Peyer's patch (tissue), 4 donors: ENCODE data around the gene EFTUD2. TPM values are rescaled to one million over a fixed set of nuclear protein-coding genes. Genes with fewer than 3 reads are reported as not detected.

ENCODE experiments used
- DNase-seq, 3 donors: peaks; one replicate each; pipeline ENCODE4 v3.0.0-alpha.2; 2017 to 2019
- H3K27ac ChIP-seq, 4 donors: fragments of 200-600 bp; sonication (generic); one replicate each; pipeline ENCODE4 v1.5.1; 2016 to 2019
- H3K27me3 ChIP-seq, 2 donors: fragments of 200-600 bp; sonication (generic); one replicate each; pipeline ENCODE4 v1.5.1; 2019
- H3K36me3 ChIP-seq, 3 donors: fragments of 200-600 bp; sonication (generic); one replicate each; pipeline ENCODE4 v1.5.1; 2016 to 2019
- H3K4me1 ChIP-seq, 4 donors: fragments of 200-600 bp; sonication (generic); one replicate each; pipeline ENCODE4 v1.5.1; 2016 to 2019
- H3K4me3 ChIP-seq, 4 donors: fragments of 200-600 bp; sonication (generic); 1 replicate in 3 of 4; 2 replicates in 1 of 4; pipeline ENCODE4 v1.5.1; 2016 to 2019; ENCODE audit warnings: mild to moderate bottlenecking in 1 of 4
- H3K9me3 ChIP-seq, 4 donors: fragments of 200-600 bp; sonication (generic); one replicate each; pipeline ENCODE4 v1.5.1; 2016 to 2019; ENCODE audit warnings: mild to moderate bottlenecking in 1 of 4
- CTCF ChIP-seq, 6 experiments: fragments of 450-650 bp in 4 of 6; fragments of 200-600 bp in 2 of 6; sonication (generic) in 1 of 6; IDR thresholded peaks; one replicate each; pipeline ENCODE4 v1.5.1; 2017 to 2019; ENCODE audit warnings: antibody characterized with exemption in 6 of 6, mild to moderate bottlenecking in 3 of 6, moderate library complexity in 1 of 6
- POLR2A ChIP-seq, 2 donors: fragments of 450-650 bp; IDR thresholded peaks; one replicate each; pipeline ENCODE4 v1.5.1; 2017; ENCODE audit warnings: antibody characterized with exemption in 2 of 2, mild to moderate bottlenecking in 2 of 2, moderate library complexity in 2 of 2
- total RNA-seq, 4 donors: library from RNA; depleted of rRNA; stranded (reverse); fragments of >200 nt; gene quantifications; one replicate each; pipeline ENCODE4 v1.1.0, GENCODE V29; 2016

EFTUD2 gene
- total RNA-seq, 4 donors from 2014 or later, result 43.3 to 176 (median 69.8) TPM

GRCh38 chr17:44933824-44934744 is 34.8 kb upstream of the EFTUD2 start:
- TF ChIP-seq POLR2A (IDR thresholded peaks at IDR 0.05) (no peak), CTCF (IDR thresholded peaks at IDR 0.05) (no peak)
- Histone ChIP-seq H3K27me3 (no peaks in the 10 kb centered on the region), H3K36me3 (no peaks in the 10 kb centered on the region), H3K9me3 (no peaks in the 10 kb centered on the region), H3K4me3 (no peak overlapping the region), H3K27ac (no peak overlapping the region), H3K4me1 (no peaks in the 10 kb centered on the region)
- peak in 1 of 3 donors; percentile 34 for DNase-seq

- no peaks in the 10 kb centered on the region for H3K27me3 ChIP-seq
- TF ChIP-seq POLR2A (IDR thresholded peaks at IDR 0.05), result no peak
- no peak for TF ChIP-seq CTCF (IDR thresholded peaks at IDR 0.05)
- H3K27ac ChIP-seq, result no peak overlapping the region
- no peak overlapping the region for H3K4me3 ChIP-seq
- DNase-seq, result peak in 1 of 3 donors; percentile 32
- H3K9me3 ChIP-seq, result no peaks in the 10 kb centered on the region
- no peaks in the 10 kb centered on the region for H3K4me1 ChIP-seq
- H3K36me3 ChIP-seq, result no peaks in the 10 kb centered on the region
These were observed 33.5 kb upstream of the EFTUD2 start for GRCh38 chr17:44932787-44933097.

- H3K4me1 ChIP-seq, result no peaks in the 10 kb centered on the region
- no peak overlapping the region for H3K4me3 ChIP-seq
- TF ChIP-seq CTCF (IDR thresholded peaks at IDR 0.05) (no peak), POLR2A (IDR thresholded peaks at IDR 0.05) (no peak)
- no peak overlapping the region for H3K27ac ChIP-seq
- DNase-seq, result peak in 1 of 3 donors; percentile 25
- no peaks in the 10 kb centered on the region for H3K9me3 ChIP-seq
- H3K27me3 ChIP-seq, result no peaks in the 10 kb centered on the region
- H3K36me3 ChIP-seq, result no peaks in the 10 kb centered on the region
These were observed 33.0 kb upstream of the EFTUD2 start for GRCh38 chr17:44932096-44932786.

GRCh38 chr17:44931376-44931775 is 32.1 kb upstream of the EFTUD2 start:
- no peaks in the 10 kb centered on the region for H3K36me3 ChIP-seq
- no peak for TF ChIP-seq CTCF (IDR thresholded peaks at IDR 0.05)
- no peak for TF ChIP-seq POLR2A (IDR thresholded peaks at IDR 0.05)
- no peaks in the 10 kb centered on the region for H3K4me1 ChIP-seq
- H3K4me3 ChIP-seq, result no peak overlapping the region
- no peaks in the 10 kb centered on the region for H3K27me3 ChIP-seq
- H3K9me3 ChIP-seq, result no peaks in the 10 kb centered on the region
- peak in 1 of 3 donors; percentile 18 for DNase-seq
- H3K27ac ChIP-seq, result no peak overlapping the region

- no peaks in the 10 kb centered on the region for H3K4me1 ChIP-seq
- no peak for TF ChIP-seq CTCF (IDR thresholded peaks at IDR 0.05)
- no peak for TF ChIP-seq POLR2A (IDR thresholded peaks at IDR 0.05)
- H3K36me3 ChIP-seq, result no peaks in the 10 kb centered on the region
- H3K4me3 ChIP-seq, result no peak overlapping the region
- peak in 1 of 3 donors; percentile 19 for DNase-seq
- H3K27me3 ChIP-seq, result no peaks in the 10 kb centered on the region
- no peaks in the 10 kb centered on the region for H3K9me3 ChIP-seq
- H3K27ac ChIP-seq, result no peak overlapping the region
These were observed 31.4 kb upstream of the EFTUD2 start for GRCh38 chr17:44930667-44931066.
